HG03196 (cell line): Measurements from ENCODE around the gene CASS4.

ENCODE experiments used
- ATAC-seq: cut with Tn5 transposase; IDR thresholded peaks from one replicate; pipeline ENCODE4 v1.9.1; 2021; ENCODE audit not compliant: unreplicated experiment

CASS4 gene

GRCh38 chr20:56422076-56422823, 10.2 kb downstream of the CASS4 start:
- no peak for ATAC-seq

DNA sequence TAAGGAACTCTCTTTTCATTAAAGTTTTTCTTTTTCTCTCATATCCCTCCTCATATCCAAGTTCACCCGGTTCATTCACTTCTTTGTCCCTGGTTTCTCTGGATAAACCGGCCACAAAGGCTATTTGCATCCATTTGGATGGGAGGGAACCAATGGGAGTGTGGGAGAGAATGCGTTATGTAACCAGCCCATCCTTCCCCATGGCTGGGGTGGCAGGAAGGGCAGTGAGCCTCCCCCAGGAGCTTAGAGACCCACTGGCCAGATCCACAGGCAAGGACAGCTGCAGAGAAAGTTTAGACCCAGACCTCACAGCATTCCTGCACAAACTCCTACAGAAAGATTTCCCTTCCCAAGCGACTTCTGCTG, 10.7 kb downstream of the CASS4 start:
- no peak for ATAC-seq

GRCh38 chr20:56423211-56423610, 11.2 kb downstream of the CASS4 start:
- ATAC-seq, result no peak

GRCh38 chr20:56423886-56424285, 11.8 kb downstream of the CASS4 start:
- no peak for ATAC-seq

DNA sequence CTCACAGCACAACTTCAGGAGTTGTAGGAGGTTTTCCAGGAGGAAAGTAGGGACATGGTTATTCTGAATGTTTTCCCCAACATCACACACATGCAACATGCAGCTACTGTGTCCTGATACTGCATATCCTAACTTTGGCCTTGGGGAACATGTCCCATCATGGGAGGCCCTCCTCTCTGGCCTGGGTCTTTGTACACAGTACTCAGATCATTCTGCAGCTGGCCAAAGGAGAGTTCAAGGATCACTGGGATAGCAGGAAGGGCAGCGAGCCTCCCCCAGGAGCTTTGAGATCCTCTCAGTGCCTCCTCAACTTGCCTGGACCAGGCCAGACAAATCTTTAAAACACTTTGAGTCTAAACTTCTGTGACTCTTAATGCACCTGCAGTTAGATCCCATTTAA, 12.9 kb downstream of the CASS4 start:
- ATAC-seq, result no peak

DNA sequence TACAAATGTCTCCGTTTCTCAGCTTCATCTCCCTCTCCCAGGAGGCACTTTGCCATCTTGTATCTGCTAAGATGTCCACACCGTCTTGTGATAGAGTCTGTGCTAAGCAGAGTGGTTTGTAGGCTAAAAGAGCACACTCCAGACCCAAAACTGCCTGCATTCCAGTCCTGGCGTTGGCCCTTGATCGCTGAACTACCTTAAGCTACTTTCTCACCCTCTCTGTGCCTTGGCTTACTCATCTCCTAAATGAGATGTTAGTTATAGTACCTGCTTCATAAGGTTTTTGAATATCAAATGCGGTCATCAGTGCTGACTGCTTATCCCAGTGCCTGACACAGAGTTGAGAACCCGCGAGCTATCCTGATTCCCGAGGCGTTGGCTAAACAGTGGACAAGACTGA, 14.0 kb downstream of the CASS4 start:
- ATAC-seq, result no peak

- ATAC-seq, result no peak
Observed at GRCh38 chr20:56426926-56427325, 14.9 kb downstream of the CASS4 start.

DNA sequence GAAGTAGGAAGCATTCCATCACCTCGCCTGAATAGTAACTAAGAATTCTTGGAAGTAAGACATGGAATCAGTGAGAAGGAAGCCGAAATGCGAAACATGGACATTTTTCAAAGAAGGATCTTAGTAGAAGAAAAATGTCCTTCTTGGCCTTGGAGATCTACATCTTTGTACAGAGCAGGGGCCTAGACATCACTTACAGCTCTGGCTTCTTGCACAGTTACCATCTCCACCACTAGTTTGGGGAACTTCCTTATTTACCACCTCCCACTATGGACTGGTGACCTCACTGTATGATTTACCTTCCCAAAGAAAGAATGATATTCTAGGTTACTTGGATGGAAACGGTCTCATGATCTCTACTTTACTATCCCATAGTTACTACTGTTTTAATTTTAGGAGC, 15.7 kb downstream of the CASS4 start:
- no peak for ATAC-seq

DNA sequence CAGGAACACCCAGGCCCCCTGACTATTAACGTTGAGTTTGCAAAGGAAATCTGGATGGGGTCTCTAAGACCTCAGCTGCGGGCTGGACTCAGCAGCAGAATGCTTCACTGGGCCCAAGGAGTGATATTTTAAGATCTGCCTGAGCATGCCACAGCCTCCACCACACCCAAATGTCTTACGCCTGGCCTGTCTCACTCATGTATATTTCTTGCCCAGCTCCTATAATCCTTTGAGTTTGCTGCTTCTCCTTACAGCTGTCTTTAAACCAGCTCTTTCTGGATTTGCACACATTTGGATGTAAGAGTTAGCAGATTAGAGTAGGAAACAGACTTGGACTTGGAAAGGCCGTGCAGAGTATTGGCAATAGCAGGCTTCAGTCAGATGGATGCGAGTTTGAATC, 16.4 kb downstream of the CASS4 start:
- ATAC-seq, result no peak

- no peak for ATAC-seq
Observed at GRCh38 chr20:56428881-56429280, 16.8 kb downstream of the CASS4 start.

DNA sequence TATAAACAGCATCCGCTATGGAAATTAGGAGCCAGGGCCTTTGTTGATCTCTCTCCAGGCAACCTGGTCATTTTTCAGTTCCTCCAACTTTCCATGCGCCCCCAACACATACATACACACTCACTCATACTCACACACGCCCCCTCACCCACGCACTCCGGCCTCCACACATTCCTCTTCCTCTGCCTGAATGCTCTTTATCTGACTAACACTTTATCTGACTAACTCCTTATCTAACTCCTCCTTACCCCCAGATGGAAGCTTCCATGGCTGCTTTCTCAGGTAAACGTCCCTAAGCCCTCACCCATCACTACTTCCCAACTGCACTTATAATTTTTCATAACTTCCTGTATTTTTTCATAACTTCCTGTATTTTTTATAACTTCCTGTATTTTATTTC, 17.4 kb downstream of the CASS4 start:
- ATAC-seq, result no peak

DNA sequence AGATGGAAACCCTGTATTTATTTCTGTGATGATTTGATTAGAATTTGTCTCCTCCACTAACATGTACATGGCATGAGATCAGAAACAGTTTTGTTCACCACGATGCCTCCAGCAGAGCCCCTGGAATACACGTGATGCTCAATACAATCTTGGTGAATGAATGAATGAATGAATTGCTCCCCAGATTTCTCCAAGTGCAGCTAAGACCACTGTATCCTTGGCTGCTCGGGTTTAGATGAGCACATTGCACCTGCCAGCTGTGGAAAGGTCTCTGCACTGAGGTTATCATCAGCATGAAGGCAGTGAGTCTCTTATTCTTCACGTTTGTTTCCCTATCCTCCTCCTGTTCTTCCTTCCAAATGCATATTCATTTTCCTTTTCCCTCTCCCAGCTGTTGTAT, 17.9 kb downstream of the CASS4 start:
- no peak for ATAC-seq

GRCh38 chr20:56430461-56430860, 18.4 kb downstream of the CASS4 start:
- no peak for ATAC-seq

DNA sequence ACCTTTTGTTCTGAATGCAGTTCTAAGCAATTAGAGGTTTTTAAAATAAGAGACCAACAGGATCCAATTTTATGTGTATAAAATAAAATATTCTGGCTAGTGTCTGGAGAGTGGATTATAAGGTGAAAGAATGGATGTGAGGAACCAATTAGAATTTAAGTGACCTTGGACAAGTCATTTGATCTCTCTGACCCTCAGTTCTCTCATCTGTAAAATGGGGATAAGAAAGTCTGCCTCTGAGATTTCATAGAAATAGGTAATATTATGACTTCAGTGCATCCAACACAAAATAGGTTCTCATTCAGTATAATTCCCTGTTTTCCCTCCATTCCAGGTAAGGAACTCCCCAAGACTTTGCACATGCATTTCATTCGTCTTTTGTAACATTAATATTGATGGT, 18.9 kb downstream of the CASS4 start:
- no peak for ATAC-seq

GRCh38 chr20:56431471-56431870, 19.4 kb downstream of the CASS4 start:
- ATAC-seq, result no peak

- ATAC-seq, result no peak
Observed at GRCh38 chr20:56433221-56433879, 21.3 kb downstream of the CASS4 start.

DNA sequence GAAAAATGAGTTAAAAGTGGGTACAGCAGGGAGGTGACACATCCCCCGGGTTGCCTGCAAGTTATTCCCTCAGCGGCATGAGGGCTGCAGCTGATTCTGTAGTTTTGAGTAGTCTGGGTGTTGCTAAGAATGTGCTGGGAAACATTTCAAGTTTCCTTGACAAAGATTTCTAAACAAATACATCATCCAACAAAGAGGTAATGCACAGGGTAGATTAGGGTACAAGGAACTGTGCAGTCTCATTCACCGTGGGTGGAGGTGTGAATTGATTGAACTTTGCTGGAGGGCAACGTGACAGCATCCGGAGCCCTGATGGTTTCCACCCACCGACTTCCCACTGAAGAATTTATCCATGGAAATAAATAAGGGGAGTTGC, 21.8 kb downstream of the CASS4 start:
- no peak for ATAC-seq

- ATAC-seq, result no peak
Observed at GRCh38 chr20:56437196-56437960, 25.3 kb downstream of the CASS4 start.

DNA sequence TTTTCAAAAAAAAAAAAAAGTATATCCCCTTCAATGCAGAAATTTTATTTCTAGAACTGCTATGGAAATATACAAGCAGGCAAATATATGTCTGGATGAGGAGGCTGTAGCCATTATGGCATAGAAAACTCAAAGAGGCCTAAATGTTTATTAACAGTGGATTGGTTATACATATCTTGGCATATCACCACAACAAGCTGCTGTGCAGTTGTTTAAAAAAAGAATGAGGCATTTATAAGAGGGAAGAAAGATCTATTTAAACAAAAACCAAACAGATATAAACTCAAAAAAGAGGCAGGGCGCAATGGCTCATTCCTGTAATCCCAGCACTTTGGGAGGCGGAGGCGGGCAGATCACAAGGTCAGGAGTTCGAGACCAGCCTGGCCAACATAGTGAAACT, 26.2 kb downstream of the CASS4 start:
- no peak for ATAC-seq

DNA sequence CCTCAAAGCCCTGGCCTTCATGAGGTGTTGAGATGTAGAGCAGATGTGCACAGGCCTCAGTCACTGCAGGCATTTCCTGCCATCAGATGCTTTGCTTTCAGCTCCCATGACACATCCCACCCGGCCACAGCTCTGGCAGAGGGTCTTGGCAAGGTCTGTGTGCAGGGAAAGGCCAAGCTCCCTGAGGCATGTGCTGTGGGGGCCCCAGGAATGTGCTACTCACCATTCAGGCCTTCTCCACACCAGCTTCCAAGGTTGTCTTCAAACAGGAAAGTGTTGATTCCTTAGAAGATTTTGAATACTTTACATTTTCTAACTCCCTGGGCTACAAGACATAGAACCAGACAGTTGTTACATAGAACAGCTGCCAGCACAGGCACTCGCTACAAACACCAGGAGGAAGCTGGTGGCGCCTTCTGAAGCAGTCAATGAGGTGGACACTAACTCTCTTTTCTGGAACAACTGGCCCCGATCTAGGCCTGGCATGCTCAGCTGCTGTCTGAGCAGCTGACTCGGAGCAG, 27.8 kb downstream of the CASS4 start:
- no peak for ATAC-seq

GRCh38 chr20:56440346-56441007, 28.4 kb downstream of the CASS4 start:
- ATAC-seq, result peak; percentile 74
